NCI-H146 treated with DMSO at 0.1 percent for 48 hours (cell line): Measurements from ENCODE around the gene WDHD1.
"Not testable (repeated sequence)": the region's sequence is repeated elsewhere in the genome, so short reads cannot be mapped to it uniquely, and the experiment has no call there.

Experiments
- DNase-seq: peaks from one replicate; lab custom pipeline; 2025; ENCODE audit not compliant: unreplicated experiment; lab: John Stamatoyannopoulos, UW

Gene WDHD1

DNA sequence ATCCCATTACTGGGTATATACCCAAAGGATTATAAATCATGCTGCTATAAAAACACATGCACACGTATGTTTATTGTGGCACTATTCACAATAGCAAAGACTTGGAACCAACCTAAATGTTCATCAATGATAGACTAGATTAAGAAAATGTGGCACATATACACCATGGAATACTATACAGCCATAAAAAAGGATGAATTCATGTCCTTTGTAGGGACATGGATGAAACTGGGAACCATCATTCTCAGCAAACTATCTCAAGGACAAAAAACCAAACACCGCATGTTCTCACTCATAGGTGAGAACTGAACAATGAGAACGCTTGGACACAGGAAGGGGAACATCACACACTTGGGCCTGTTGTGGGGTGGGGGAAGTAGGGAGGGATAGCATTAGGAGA lies 73.3 kb downstream of the WDHD1 start:
- DNase-seq, result not testable (repeated sequence)

DNA sequence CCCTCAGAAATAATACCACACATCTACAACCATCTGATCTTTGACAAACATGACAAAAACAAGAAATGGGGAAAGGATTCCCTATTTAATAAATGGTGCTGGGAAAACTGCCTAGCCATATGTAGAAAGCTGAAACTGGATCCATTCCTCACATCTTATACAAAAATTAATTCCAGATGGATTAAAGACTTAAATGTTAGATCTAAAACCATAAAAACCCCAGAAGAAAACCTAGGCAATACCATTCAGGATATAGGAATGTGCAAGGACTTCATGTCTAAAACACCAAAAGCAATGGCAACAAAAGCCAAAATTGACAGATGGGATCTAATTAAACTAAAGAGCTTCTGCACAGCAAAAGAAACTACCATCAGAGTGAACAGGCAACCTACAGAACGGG lies 74.1 kb downstream of the WDHD1 start:
- not testable (repeated sequence) for DNase-seq

DNA sequence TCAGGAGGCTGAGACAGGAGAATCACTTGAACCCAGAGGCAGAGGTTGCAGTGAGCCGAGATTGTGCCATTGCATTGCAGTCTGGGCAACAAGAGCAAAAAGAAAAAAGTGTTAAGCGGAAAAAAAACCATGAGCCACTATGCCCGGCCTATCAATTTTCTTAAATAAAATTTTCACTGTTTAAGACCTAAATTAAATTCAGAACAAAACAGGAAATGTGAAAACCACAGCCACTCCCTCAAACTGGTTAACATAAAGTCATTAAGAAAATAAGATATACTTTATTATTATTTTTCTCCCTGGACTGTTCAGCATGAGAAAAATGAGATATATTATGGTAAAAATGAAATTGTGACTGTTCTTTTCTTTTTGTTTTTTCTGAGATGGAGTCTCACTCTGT lies 79.7 kb downstream of the WDHD1 start:
- DNase-seq, result no peak

DNA sequence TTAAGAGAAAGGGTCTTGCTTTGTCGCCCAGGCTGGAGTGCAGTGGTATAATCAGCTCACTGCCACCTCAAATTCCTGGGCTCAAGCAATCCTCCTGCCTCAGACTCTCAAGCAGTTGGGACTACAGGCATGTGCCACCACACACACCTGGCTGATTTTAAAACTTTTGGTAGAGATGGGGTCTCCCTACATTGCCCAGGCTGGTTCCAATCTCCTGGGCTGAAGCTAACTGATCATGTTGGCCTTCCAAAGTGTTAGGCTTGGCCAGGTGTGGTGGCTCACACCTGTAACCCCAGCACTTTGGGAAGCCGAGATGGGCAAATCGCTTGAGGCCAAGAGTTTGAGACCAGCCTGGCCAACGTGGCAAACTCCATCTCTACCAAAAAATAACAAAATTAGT lies 80.4 kb downstream of the WDHD1 start:
- DNase-seq, result no peak

DNA sequence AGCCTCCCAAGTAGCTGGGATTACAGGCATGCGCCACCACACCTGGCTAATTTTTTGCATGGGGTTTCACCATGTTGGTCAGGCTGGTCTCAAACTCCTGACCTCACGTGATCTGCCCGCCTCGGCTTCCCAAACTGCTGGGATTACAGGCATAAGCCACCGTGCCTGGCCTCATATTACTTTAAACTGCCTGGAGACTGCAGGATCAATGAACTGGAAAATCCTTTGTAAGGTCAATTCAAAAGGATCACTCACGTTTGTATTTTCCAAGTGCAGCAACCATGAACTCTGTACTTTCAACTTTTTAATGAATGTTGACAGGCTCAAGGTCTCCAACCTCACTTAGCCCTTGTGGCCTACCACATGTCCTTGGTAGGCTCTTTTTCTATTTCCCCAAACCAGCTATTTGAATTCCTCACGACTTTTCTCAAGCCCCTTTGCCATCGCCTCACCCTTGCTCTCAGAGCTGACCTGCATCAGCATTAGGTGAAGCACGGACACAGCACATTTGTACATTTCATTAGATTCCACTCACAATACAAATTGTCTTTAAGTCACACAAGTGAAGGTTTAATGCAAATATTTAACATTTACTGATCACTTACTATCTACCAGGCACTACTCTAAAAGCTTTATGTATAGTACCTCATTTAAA lies 82.0 kb downstream of the WDHD1 start:
- DNase-seq, result no peak

DNA sequence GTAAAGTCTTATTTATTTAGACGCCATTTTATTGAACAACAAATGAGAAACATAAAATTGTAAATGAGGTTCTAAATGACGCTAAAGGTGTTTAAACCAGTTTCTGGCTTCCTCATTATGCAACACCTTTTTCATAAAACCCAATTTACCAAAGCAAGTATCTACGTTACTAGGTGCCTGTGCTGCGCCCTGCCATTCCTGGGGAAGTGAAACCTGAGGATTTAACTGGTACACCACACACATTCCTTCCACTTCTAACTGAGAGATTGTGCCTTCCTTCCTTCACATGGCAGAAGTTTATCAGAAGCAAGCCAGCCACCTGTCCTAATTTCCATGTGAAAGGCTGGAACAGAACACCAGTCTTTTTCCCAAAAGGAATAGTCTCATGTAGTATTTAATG lies 84.0 kb downstream of the WDHD1 start:
- DNase-seq, result no peak

DNA sequence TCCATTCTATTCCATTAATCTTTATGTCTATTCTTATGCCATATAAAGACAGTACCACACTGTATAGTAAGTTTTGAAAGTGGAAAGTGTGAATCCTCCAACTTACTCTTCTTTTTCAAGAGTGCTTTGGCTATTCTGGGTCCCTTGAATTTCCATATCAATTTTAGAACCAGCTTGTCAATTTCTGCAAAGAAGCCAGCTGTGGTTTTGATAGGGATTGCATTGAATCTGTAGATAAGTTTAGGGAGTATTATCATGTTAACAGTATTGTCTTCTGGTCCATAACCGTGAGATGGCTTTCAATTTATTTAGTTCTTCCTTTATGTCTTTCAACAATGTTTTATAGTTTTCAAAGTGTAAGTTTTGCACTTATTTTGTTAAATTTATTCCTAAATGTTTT lies 90.1 kb downstream of the WDHD1 start:
- no peak for DNase-seq

DNA sequence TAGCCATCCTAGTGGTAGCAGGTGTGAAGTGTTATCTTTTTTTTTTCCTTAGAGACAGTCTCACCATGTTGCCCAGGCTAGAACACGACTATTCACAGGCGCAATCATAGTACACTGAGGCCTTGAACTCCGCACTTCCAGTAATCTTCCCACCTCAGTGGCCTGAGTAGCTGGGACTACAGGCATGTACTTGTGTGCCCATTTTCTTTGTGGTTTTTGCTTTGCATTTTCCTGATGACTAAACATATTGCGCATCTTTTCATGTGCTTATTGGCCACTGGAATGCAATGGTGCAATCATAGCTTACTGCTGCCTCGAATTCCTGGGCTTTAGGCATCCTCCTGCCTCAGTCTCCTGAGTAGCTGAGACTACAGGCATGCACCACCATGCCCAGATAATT lies 90.9 kb downstream of the WDHD1 start:
- no peak for DNase-seq

DNA sequence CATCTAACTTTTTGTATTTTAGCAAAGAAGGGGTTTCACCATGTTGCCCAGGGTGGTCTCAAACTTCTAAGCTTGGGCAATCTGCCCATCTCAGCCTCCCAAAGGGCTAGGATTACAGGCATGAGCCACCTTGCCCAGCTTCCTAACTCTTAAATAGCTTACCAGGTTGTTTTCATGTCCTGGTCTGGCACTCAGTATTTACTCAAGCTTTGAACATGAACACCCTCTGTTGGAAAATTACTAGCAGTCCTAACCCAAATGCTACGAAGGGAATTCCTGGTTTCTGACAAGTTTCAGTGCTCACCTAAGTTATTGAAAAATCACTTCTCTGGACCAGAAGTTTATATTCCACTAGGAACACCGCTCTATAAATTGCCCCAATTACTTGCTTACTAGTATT lies 91.8 kb downstream of the WDHD1 start:
- DNase-seq, result no peak

DNA sequence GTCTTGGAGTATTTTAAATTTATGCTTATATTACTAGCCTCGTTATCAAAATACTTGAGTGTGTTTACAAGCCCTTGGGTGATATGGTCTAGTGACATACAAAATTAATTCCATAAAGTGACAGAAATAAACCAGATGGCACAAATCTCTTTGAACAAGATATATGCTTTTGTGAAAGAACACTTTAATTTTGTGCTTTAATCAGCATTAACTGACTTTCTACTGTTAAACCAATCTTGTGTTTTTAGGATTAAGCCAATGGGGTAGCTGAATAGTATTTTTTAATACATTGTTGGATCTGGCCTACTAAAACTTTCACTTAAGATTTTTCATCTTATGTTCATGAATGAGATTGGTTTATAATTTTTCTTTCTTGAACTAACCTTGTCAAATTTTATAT lies 93.9 kb downstream of the WDHD1 start:
- DNase-seq, result no peak

DNA sequence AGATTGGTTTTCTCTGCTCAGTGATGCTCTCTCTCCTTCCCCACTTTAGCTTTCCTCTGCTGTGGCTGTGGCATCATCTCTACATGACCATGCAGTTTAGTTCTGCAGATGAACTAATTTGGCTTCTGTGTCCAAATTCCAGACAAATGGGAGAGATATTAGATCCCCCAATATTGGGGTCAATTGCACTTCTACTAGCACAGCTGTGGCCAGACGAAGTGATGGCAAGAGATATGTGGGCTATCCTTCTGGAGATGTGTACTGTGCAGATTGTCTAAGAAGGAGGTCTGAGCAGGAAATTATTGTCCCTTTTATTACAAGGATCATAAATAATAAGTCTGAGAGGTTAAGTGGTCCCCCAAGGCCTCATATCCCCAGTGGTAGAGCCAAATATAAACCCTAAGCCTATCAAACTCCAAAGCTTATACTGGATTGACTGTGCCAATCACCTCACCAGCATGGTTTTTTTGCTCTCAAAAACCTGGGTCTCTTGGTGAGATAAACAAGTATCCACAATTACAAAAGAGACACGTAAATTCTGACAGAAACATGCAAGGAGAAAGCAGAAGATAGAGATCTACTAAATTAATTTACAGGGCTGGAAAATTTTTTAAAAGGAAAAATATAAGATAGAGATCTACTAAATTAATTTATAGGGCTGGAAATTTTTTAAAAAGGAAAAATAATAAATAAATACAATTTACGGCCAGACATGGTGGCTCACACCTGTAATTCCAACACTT lies 95.1 kb downstream of the WDHD1 start:
- DNase-seq, result no peak

DNA sequence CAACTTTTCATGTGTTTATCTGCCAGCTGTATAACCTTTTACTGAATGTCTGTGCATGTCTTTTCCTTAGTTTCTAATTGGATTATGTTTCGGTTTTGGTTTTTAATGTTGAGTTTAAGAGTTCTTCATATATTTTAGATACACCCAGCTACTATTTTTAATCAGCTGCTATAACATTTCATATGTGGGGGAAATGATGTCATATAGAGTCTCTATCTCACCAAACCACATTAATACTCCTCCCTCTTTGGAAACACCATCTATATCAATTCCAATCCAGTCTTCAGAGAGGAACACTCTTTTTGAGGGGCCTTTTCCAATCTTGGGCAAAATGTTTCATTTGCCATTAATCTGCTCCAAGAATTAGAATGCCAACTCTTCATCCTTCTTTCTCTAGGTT lies 95.8 kb downstream of the WDHD1 start:
- DNase-seq, result no peak

DNA sequence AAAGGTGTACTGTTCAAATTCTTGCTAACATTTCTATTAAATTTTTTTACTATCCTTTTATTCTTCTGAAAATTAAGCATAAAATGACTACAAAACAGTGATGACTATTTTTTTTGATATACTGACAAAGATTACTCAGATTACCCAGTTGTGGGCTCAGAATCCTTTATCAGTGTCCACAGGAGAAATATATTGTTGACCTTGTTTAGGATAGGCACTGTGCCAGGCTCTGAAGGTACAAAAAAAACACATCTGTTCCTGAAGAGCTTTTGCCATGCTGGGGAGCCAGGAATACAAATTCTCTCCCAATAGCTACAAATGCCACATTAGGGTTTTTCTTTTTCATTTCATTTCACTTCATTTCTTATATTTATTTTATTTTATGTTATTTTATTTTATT lies 97.3 kb downstream of the WDHD1 start:
- DNase-seq, result no peak

DNA sequence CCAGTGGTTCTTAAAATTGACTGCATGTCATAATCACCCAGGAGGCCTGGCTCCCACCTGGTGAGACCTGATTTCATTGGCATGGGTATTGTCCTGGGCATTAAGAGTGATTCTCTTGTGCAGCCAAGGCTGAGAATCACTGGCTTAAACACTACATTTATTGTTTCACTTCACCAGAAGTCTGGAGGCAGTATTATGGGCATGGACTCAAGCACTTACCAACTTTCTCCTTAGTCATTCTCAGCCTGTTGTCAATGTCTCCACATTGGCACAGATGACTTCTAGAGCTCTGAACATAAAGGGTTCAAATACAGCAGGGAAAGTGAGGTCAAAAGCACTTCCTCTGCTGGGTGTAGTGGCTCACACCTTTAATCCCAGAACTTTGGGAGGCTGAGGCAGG lies 98.7 kb downstream of the WDHD1 start:
- no peak for DNase-seq

DNA sequence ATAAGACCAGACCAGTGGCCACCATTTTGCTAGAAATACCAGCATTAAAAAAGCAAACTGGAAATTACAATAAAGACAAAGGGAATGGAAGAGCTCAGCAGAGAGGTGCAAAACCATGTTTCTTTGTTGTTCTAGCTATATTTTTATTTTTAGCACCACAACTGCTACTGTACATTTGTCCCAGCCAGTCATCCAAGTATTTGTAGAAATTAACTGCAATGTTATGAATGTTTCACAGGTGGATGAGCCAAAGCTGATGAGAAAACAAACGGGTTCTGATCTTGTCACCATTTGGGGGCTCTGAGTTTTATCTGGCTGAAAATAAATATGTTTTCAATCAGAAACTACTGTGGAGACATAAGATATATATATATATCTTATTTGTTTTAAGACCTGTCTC lies 99.3 kb downstream of the WDHD1 start:
- DNase-seq, result no peak

DNA sequence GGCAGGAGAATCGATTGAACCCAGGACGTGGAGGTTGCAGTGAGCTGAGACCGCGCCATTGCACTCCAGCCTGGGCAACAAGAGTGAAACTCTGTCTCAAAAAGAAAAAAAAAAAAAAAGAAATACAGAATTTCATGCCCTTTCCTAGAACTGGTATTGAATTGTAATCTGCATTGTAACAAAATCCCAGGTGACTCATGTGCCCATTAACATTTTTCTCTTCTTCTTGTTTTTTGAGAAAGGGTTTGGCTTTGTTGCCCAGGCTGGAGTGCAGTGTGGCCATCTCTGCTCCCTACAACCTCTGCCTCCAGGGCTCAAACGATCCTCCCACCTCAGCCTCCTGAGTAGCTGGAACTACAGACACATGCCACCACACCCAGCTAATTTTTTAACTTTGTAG lies 100.3 kb downstream of the WDHD1 start:
- DNase-seq, result not testable (repeated sequence)

DNA sequence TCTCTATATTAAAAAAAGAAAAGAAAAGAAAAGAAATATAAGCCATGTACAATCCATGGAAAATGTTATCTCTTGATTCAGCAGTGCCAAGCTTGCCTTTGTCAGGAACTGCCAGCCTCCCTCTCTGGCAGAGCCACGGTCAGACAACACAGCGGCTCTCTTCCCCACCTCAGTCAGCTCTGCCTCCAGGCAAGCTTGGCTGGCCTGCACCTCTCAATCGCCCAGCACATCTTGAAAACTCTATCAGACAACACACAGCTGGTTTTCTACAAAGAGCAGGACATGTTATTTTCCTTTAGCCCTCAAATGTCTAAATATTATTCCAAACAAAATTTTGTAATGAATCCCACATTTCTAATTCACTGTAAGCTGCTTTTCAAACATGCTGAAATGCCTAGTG lies 104.3 kb downstream of the WDHD1 start:
- DNase-seq, result no peak

DNA sequence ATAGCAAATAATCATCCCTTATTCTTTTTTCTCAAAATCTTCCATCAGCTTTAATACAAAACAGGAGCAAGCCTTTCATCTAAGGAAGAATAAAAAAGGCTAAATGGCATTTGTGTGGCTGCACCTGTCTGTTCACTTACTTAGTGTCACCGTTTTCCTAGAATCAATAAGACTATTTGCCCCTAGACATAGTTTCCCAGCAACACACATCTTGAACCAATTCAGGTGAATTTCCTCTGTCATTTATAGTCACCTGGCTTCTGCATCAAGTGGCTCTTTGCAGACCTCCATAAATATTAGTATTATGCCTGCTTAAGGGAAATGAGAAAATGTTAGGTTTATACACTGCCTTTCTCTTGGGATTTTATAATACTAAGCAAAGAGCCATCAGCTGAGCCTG lies 106.8 kb downstream of the WDHD1 start:
- peak; percentile 93 for DNase-seq

DNA sequence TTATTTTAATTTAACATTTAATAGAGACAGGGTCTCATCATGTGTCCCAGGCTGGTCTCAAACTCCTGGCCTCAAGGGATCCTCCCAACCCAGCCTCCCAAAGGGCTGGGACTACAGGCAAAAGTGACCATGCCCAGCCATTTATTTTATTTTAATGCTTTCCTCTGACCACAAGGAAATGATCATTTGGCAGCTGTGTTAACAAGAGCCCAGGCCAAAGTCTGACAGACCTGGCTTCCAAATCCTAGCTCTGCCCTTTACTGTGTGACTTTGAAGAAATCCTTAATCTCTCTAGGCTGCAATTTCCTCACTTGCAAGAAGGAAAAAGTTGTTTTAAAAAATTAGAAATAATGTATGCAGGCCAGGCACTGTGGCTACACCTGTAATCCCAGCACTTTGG lies 107.6 kb downstream of the WDHD1 start:
- no peak for DNase-seq

DNA sequence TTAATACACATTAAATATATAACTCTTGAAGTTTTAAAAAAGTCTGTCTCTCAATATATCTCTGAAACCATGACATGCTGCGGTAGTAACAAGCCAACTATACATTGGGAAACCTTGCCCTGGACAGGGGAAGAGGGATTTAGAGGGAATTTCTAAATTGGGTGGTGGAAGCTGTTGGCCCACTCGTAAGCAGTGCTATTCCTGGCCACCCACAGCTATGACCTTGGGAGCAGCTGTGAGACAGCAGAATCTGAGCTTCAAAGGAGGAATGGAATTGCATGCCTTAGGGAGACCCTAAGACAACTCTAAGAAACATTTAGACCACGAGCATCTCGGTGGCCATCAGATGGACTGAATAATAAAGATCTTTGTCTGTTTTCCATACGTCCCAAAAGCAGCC lies 108.5 kb downstream of the WDHD1 start:
- no peak for DNase-seq

DNA sequence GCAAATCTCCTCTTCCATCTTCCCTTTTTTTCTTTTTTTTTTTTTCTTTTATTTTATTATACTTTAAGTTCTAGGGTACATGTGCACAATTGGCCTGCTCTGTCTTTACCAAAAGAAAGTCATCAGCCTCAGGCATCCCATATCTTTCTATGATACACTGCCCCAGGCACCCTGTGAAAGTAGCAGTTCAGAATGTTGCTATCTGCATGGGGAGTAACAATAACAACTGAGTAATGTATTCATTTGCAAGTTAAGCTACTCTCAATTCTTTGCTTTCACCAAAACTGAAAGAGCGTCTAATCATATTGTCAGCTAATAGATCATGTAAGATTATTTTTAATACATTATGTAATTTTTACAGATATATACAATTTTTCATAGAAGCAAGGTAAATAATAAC lies 110.8 kb downstream of the WDHD1 start:
- DNase-seq, result no peak

DNA sequence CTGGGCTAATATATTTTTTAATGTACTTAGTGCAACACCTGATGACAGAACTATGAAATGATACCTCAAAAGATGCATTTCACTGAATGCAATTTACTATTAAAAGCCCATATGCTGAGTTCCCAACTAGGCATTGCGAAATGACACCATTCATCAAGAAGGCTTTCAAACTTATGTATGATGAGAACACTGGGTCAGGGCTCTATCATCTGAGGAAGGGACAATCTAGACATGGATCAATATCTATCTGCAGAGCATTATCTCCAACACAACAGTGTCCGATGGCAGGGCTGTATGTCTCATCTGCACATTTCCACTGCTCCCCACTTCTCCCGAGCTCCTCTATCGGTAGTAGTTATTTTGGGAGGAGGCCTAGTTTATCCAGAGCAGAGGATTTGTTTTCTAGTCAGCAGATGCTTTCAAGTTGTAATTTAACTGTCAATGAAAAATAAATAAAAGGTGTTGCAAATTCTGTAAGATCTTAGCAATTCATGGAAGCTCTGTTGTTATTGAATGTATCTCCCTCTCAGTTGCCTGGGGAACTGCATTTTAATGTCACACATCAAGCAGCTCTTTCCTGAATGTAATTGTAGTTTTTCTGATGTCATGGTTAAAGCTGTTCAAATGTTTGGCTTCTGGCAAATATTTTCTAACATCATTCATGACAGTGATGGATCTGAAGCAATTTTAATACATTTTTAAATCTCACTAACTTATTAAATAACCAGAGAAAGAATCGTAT lies 116.9 kb downstream of the WDHD1 start:
- no peak for DNase-seq
